Measurements from ENCODE around the gene MYO10. TPM values are rescaled to one million over a fixed set of nuclear protein-coding genes. Genes with fewer than 3 reads are reported as not detected.
A peak's percentile ranks its signal among the peaks of the same experiment; 100 is the strongest.

MYO10 gene
- total and polyA plus RNA-seq, 2 experiments from 2014 or later: 119 to 276 TPM

DNA sequence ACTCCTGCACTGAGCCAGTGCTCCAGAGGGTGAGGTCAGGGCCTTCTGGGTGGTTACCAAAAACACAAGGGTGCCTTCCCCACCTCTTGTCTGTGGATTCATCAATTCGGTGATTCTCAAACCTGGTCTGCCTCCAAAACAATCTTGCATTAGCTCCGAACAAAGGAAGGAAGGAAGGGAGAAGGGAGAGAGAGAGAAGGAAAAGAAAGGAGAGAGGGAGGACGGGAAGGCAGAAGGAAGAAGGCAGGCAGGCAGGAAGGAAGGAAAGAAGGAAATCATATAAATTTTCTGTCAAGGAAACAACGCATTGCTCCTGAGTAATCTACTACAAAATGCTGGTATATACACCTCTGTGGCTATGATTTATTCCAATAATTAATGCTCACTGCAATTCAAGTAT lies 39.3 kb downstream of the MYO10 start:
- Mint-ChIP-seq H3K27ac (peak overlapping the region; percentile 53; the same call in 1 of the 2 replicates), H3K36me3 (ENCODE audit: low read depth) (no peaks in the 10 kb centered on the region), H3K9me3 (no peaks in the 10 kb centered on the region), H3K27me3 (ENCODE audit: insufficient read depth, low read depth, poor library complexity) (peaks cover 23% of the 10 kb centered on the region), H3K4me1 (peaks cover 71% of the 10 kb centered on the region), H3K4me3 (no peak overlapping the region)
- Histone ChIP-seq H3K4me3 (no peak overlapping the region), H3K79me2 (replicated peaks; ENCODE audit: insufficient read depth) (peaks cover 93% of the 10 kb centered on the region), H3K4me2 (peak overlapping the region; percentile 46), H3K36me3 (ENCODE audit: insufficient read depth) (no peaks in the 10 kb centered on the region), H3K27ac (ENCODE audit: low read depth) (peak overlapping the region; percentile 58), H3K9me2 (ENCODE audit: insufficient read depth) (no peaks in the 10 kb centered on the region), H3K4me1 (ENCODE audit: insufficient read depth) (peaks cover 68% of the 10 kb centered on the region), H3K27me3 (ENCODE audit: insufficient read depth) (no peaks in the 10 kb centered on the region), H3F3A (replicated peaks; ENCODE audit: low read depth) (0 out of 2 replicates have a peak, but pooled peaks cover 3% of the 10 kb centered on the region), H2AFZ (no peak overlapping the region), H4K20me1 (replicated peaks; ENCODE audit: insufficient read depth) (peaks cover 6% of the 10 kb centered on the region; the same call in 1 of the 2 replicates)
- DNase-seq (ENCODE audit: low spot score): no peak
- no peak for ATAC-seq
- TF ChIP-seq, protein P1, sequence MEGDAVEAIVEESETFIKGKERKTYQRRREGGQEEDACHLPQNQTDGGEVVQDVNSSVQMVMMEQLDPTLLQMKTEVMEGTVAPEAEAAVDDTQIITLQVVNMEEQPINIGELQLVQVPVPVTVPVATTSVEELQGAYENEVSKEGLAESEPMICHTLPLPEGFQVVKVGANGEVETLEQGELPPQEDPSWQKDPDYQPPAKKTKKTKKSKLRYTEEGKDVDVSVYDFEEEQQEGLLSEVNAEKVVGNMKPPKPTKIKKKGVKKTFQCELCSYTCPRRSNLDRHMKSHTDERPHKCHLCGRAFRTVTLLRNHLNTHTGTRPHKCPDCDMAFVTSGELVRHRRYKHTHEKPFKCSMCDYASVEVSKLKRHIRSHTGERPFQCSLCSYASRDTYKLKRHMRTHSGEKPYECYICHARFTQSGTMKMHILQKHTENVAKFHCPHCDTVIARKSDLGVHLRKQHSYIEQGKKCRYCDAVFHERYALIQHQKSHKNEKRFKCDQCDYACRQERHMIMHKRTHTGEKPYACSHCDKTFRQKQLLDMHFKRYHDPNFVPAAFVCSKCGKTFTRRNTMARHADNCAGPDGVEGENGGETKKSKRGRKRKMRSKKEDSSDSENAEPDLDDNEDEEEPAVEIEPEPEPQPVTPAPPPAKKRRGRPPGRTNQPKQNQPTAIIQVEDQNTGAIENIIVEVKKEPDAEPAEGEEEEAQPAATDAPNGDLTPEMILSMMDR (conservative IDR thresholded peaks at IDR 0.05; ENCODE audit: low read depth in 2 of 2): no peak
- TF ChIP-seq EZH2phosphoT487 (IDR thresholded peaks at IDR 0.05; ENCODE audit: unreplicated experiment): no peak
- TF ChIP-seq, protein P2, sequence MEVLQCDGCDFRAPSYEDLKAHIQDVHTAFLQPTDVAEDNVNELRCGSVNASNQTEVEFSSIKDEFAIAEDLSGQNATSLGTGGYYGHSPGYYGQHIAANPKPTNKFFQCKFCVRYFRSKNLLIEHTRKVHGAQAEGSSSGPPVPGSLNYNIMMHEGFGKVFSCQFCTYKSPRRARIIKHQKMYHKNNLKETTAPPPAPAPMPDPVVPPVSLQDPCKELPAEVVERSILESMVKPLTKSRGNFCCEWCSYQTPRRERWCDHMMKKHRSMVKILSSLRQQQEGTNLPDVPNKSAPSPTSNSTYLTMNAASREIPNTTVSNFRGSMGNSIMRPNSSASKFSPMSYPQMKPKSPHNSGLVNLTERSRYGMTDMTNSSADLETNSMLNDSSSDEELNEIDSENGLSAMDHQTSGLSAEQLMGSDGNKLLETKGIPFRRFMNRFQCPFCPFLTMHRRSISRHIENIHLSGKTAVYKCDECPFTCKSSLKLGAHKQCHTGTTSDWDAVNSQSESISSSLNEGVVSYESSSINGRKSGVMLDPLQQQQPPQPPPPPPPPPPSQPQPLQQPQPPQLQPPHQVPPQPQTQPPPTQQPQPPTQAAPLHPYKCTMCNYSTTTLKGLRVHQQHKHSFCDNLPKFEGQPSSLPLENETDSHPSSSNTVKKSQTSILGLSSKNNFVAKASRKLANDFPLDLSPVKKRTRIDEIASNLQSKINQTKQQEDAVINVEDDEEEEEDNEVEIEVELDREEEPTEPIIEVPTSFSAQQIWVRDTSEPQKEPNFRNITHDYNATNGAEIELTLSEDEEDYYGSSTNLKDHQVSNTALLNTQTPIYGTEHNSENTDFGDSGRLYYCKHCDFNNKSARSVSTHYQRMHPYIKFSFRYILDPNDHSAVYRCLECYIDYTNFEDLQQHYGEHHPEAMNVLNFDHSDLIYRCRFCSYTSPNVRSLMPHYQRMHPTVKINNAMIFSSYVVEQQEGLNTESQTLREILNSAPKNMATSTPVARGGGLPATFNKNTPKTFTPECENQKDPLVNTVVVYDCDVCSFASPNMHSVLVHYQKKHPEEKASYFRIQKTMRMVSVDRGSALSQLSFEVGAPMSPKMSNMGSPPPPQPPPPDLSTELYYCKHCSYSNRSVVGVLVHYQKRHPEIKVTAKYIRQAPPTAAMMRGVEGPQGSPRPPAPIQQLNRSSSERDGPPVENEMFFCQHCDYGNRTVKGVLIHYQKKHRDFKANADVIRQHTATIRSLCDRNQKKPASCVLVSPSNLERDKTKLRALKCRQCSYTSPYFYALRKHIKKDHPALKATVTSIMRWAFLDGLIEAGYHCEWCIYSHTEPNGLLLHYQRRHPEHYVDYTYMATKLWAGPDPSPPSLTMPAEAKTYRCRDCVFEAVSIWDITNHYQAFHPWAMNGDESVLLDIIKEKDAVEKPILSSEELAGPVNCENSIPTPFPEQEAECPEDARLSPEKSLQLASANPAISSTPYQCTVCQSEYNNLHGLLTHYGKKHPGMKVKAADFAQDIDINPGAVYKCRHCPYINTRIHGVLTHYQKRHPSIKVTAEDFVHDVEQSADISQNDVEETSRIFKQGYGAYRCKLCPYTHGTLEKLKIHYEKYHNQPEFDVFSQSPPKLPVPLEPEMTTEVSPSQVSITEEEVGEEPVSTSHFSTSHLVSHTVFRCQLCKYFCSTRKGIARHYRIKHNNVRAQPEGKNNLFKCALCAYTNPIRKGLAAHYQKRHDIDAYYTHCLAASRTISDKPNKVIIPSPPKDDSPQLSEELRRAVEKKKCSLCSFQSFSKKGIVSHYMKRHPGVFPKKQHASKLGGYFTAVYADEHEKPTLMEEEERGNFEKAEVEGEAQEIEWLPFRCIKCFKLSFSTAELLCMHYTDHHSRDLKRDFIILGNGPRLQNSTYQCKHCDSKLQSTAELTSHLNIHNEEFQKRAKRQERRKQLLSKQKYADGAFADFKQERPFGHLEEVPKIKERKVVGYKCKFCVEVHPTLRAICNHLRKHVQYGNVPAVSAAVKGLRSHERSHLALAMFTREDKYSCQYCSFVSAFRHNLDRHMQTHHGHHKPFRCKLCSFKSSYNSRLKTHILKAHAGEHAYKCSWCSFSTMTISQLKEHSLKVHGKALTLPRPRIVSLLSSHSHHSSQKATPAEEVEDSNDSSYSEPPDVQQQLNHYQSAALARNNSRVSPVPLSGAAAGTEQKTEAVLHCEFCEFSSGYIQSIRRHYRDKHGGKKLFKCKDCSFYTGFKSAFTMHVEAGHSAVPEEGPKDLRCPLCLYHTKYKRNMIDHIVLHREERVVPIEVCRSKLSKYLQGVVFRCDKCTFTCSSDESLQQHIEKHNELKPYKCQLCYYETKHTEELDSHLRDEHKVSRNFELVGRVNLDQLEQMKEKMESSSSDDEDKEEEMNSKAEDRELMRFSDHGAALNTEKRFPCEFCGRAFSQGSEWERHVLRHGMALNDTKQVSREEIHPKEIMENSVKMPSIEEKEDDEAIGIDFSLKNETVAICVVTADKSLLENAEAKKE (CRISPR knock-in tag; IDR thresholded peaks at IDR 0.05): no peak
- no peak for TF ChIP-seq CREB1 (CRISPR knock-in tag; IDR thresholded peaks at IDR 0.05; ENCODE audit: low read depth)
- no peak for TF ChIP-seq POLR2AphosphoS5 (IDR thresholded peaks at IDR 0.05; ENCODE audit: low read depth)
- TF ChIP-seq ZNF331 (CRISPR knock-in tag; IDR thresholded peaks at IDR 0.05; ENCODE audit: low read depth): no peak
- TF ChIP-seq, protein P3, sequence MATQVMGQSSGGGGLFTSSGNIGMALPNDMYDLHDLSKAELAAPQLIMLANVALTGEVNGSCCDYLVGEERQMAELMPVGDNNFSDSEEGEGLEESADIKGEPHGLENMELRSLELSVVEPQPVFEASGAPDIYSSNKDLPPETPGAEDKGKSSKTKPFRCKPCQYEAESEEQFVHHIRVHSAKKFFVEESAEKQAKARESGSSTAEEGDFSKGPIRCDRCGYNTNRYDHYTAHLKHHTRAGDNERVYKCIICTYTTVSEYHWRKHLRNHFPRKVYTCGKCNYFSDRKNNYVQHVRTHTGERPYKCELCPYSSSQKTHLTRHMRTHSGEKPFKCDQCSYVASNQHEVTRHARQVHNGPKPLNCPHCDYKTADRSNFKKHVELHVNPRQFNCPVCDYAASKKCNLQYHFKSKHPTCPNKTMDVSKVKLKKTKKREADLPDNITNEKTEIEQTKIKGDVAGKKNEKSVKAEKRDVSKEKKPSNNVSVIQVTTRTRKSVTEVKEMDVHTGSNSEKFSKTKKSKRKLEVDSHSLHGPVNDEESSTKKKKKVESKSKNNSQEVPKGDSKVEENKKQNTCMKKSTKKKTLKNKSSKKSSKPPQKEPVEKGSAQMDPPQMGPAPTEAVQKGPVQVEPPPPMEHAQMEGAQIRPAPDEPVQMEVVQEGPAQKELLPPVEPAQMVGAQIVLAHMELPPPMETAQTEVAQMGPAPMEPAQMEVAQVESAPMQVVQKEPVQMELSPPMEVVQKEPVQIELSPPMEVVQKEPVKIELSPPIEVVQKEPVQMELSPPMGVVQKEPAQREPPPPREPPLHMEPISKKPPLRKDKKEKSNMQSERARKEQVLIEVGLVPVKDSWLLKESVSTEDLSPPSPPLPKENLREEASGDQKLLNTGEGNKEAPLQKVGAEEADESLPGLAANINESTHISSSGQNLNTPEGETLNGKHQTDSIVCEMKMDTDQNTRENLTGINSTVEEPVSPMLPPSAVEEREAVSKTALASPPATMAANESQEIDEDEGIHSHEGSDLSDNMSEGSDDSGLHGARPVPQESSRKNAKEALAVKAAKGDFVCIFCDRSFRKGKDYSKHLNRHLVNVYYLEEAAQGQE (IDR thresholded peaks at IDR 0.05; ENCODE audit: unreplicated experiment): no peak
- TF ChIP-seq EZH2 (IDR thresholded peaks at IDR 0.05; ENCODE audit: low read depth, unreplicated experiment): no peak
- TF ChIP-seq NANOG (IDR thresholded peaks at IDR 0.05; ENCODE audit: borderline replicate concordance): no peak
- TF ChIP-seq, protein P4, sequence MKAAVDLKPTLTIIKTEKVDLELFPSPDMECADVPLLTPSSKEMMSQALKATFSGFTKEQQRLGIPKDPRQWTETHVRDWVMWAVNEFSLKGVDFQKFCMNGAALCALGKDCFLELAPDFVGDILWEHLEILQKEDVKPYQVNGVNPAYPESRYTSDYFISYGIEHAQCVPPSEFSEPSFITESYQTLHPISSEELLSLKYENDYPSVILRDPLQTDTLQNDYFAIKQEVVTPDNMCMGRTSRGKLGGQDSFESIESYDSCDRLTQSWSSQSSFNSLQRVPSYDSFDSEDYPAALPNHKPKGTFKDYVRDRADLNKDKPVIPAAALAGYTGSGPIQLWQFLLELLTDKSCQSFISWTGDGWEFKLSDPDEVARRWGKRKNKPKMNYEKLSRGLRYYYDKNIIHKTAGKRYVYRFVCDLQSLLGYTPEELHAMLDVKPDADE (IDR thresholded peaks at IDR 0.05): no peak
- no peak for TF ChIP-seq STAT1 (IDR thresholded peaks at IDR 0.05; ENCODE audit: unreplicated experiment)
- no peak for TF ChIP-seq JUNB (IDR thresholded peaks at IDR 0.05; ENCODE audit: unreplicated experiment)
- TF ChIP-seq ZNF114 (CRISPR knock-in tag; IDR thresholded peaks at IDR 0.05): no peak

Measured in GM23338 (cell line).